Measurements from ENCODE around the gene TBC1D4.
"Not testable (repeated sequence)": the region's sequence is repeated elsewhere in the genome, so short reads cannot be mapped to it uniquely, and the experiment has no call there.

Gene TBC1D4

GRCh38 chr13:75271846-75272245 is 210.1 kb downstream of the TBC1D4 start:
- DNase-seq (ENCODE audit: low read depth), result no peak

- DNase-seq (ENCODE audit: low read depth), result not testable (repeated sequence)
Measured at GRCh38 chr13:75268481-75268880, 213.5 kb downstream of the TBC1D4 start.

GRCh38 chr13:75264611-75265010 is 217.4 kb downstream of the TBC1D4 start:
- no peak for DNase-seq (ENCODE audit: low read depth)

GRCh38 chr13:75263741-75264407 is 218.1 kb downstream of the TBC1D4 start:
- no peak for DNase-seq (ENCODE audit: low read depth)

- DNase-seq (ENCODE audit: low read depth), result no peak
Measured at GRCh38 chr13:75258159-75258782, 223.7 kb downstream of the TBC1D4 start.

GRCh38 chr13:75256922-75257321 is 225.0 kb downstream of the TBC1D4 start:
- no peak for DNase-seq (ENCODE audit: low read depth)

GRCh38 chr13:75255653-75256052 is 226.3 kb downstream of the TBC1D4 start:
- DNase-seq (ENCODE audit: low read depth), result no peak

- no peak for DNase-seq (ENCODE audit: low read depth)
Measured at GRCh38 chr13:75255147-75255546, 226.8 kb downstream of the TBC1D4 start.

GRCh38 chr13:75251188-75251587 is 230.8 kb downstream of the TBC1D4 start:
- no peak for DNase-seq (ENCODE audit: low read depth)

GRCh38 chr13:75250526-75251178 is 231.3 kb downstream of the TBC1D4 start:
- DNase-seq (ENCODE audit: low read depth), result no peak

GRCh38 chr13:75245578-75245977 is 236.4 kb downstream of the TBC1D4 start:
- DNase-seq (ENCODE audit: low read depth), result not testable (repeated sequence)

- not testable (repeated sequence) for DNase-seq (ENCODE audit: low read depth)
Measured at GRCh38 chr13:75240240-75240639, 241.7 kb downstream of the TBC1D4 start.

GRCh38 chr13:75236774-75237173 is 245.2 kb downstream of the TBC1D4 start:
- no peak for DNase-seq (ENCODE audit: low read depth)

Data from stimulated activated CD8-positive, alpha-beta memory T cell treated with anti-CD3 and anti-CD28 coated beads, Interleukin-12 subunit alpha, Interleukin-12 subunit beta, amount 100 ng/mL, for 4 hours (primary cell).